ENCODE results near the gene NAP1L1. TPM values are rescaled to one million over a fixed set of nuclear protein-coding genes. Genes with fewer than 3 reads are reported as not detected.
"Not testable (repeated sequence)": the region's sequence is repeated elsewhere in the genome, so short reads cannot be mapped to it uniquely, and the experiment has no call there.

The NAP1L1 gene
- total and polyA plus RNA-seq, 2 donors, result 334 to 358 TPM

GRCh38 chr12:75994069-75994740, 90.3 kb downstream of the NAP1L1 start:
- no peaks in the 10 kb centered on the region for H3K36me3 ChIP-seq (ENCODE audit: insufficient read depth)
- H3K27ac ChIP-seq (ENCODE audit: low read depth), result no peak overlapping the region
- 73% methylated on average over 4 of the region's 4 CpGs for WGBS
- no peak for DNase-seq (ENCODE audit: extremely low spot score)
- no peak overlapping the region for H3K4me3 ChIP-seq (ENCODE audit: low read depth, low read length)
- H3K4me1 ChIP-seq (ENCODE audit: insufficient read depth), result no peaks in the 10 kb centered on the region

GRCh38 chr12:75991753-75992152, 92.7 kb downstream of the NAP1L1 start:
- no peak overlapping the region for H3K27ac ChIP-seq (ENCODE audit: low read depth)
- DNase-seq (ENCODE audit: extremely low spot score), result no peak
- 69% methylated on average over 5 of the region's 5 CpGs for WGBS
- no peaks in the 10 kb centered on the region for H3K4me1 ChIP-seq (ENCODE audit: insufficient read depth)
- H3K36me3 ChIP-seq (ENCODE audit: insufficient read depth), result no peaks in the 10 kb centered on the region
- no peak overlapping the region for H3K4me3 ChIP-seq (ENCODE audit: low read depth, low read length)

GRCh38 chr12:75990189-75990912, 94.1 kb downstream of the NAP1L1 start:
- H3K4me1 ChIP-seq (ENCODE audit: insufficient read depth), result no peaks in the 10 kb centered on the region
- H3K27ac ChIP-seq (ENCODE audit: low read depth), result no peak overlapping the region
- 74% methylated on average over 4 of the region's 4 CpGs for WGBS
- H3K36me3 ChIP-seq (ENCODE audit: insufficient read depth), result no peaks in the 10 kb centered on the region
- no peak for DNase-seq (ENCODE audit: extremely low spot score)
- no peak overlapping the region for H3K4me3 ChIP-seq (ENCODE audit: low read depth, low read length)

GRCh38 chr12:75987709-75988108, 96.8 kb downstream of the NAP1L1 start:
- not testable (repeated sequence) for DNase-seq (ENCODE audit: extremely low spot score); H3K4me3 ChIP-seq (ENCODE audit: low read depth, low read length); H3K4me1 ChIP-seq (ENCODE audit: insufficient read depth); H3K36me3 ChIP-seq (ENCODE audit: insufficient read depth); H3K27ac ChIP-seq (ENCODE audit: low read depth)
- WGBS, result 99% methylated on average over 1 of the region's 1 CpG

Other genes starting within 250 kb of the NAP1L1 start
- 26.4 TPM for gene PHLDA1, start 52.9 kb downstream of the NAP1L1 start, total RNA-seq
- 9.8 TPM for gene PHLDA1, start 52.9 kb downstream of the NAP1L1 start, polyA plus RNA-seq

Measured in urinary bladder (tissue), 4 donors.